GM12878 (cell line): Measurements from ENCODE around the gene AMIGO2. TPM values are rescaled to one million over a fixed set of nuclear protein-coding genes. Genes with fewer than 3 reads are reported as not detected.

ENCODE experiments used
- ATAC-seq: fragments of 200-7000 bp; cut with Tn5 transposase; 3 replicates; pipeline ENCODE4 v1.9.1; 2020; ENCODE audit warnings: mild to moderate bottlenecking, moderate library complexity
- Bru-seq: library from RNA; stranded (reverse); fragments of 400-500 nt; gene quantifications from one replicate; lab custom pipeline; 2021; lab: Mats Ljungman, UMichigan
- BruChase-seq, 2 experiments: library from RNA; stranded (reverse); fragments of 400-500 nt; gene quantifications; one replicate each; lab custom pipeline; 2021; lab: Mats Ljungman, UMichigan
- BruUV-seq: library from RNA; stranded (reverse); fragments of 400-500 nt; replicated peaks from 2 replicates; lab custom pipeline; 2021; lab: Mats Ljungman, UMichigan
- CTCF ChIA-PET: fragments of 300-600 bp; sonication (Branson Sonifier 250); formaldehyde crosslinking; extraction: SDS; loops from one replicate; lab custom pipeline; 2021; ENCODE audit warnings: inconsistent platforms; lab: Yijun Ruan, JAX
- POLR2A ChIA-PET: fragments of 350-600 bp; formaldehyde crosslinking; extraction: SDS; loops from one replicate; lab custom pipeline; 2021; ENCODE audit warnings: inconsistent platforms; lab: Charles Lee
- RAD21 ChIA-PET: fragments of 300-600 bp; sonication (Branson Sonifier 250); formaldehyde crosslinking; loops from one replicate; lab custom pipeline; 2023; ENCODE audit warnings: antibody characterized with exemption; ENCODE audit not compliant: unreplicated experiment; lab: Charles Lee
- SMC1A ChIA-PET: fragments of 300-600 bp; sonication (Branson Sonifier 250); formaldehyde crosslinking; loops from one replicate; lab custom pipeline; 2023; ENCODE audit not compliant: unreplicated experiment, uncharacterized antibody; lab: Charles Lee
- DNase-seq: peaks from one replicate; pipeline ENCODE4 v3.0.0-alpha.2; 2011; ENCODE audit warnings: low read depth, low spot score
- FAIRE-seq: peaks from 3 replicates; lab custom pipeline; 2011; peaks lifted over from hg19 to GRCh38; lab: Jason Lieb, UNC
- H2AFZ ChIP-seq: 2 replicates; pipeline ENCODE4 v1.6.0; 2011; ENCODE audit warnings: low read depth, low read length, control low read depth; ENCODE audit not compliant: control insufficient read depth
- H3K27ac ChIP-seq: 2 replicates; pipeline ENCODE4 v1.5.1; 2011; ENCODE audit warnings: control low read depth; ENCODE audit not compliant: control insufficient read depth, insufficient read depth
- H3K27me3 ChIP-seq, 2 experiments: replicated peaks in 1 of 2; 2 replicates each; pipeline versions ENCODE4 v1.6.0 to v1.6.1; 2011; ENCODE audit warnings: low read length in 1 of 2; ENCODE audit not compliant: control insufficient read depth in 2 of 2, insufficient read depth in 2 of 2
- H3K36me3 ChIP-seq, 2 experiments: 2 replicates each; pipeline ENCODE4 v1.5.1; 2011; ENCODE audit warnings: low read length in 1 of 2; ENCODE audit not compliant: control insufficient read depth in 2 of 2, insufficient read depth in 2 of 2
- H3K4me1 ChIP-seq: 2 replicates; pipeline ENCODE4 v1.6.1; 2011; ENCODE audit warnings: mild to moderate bottlenecking, low read length, moderate library complexity, mixed read lengths; ENCODE audit not compliant: control insufficient read depth, insufficient read depth
- H3K4me2 ChIP-seq: 2 replicates; pipeline ENCODE4 v1.6.0; 2011; ENCODE audit warnings: control low read depth; ENCODE audit not compliant: control insufficient read depth, insufficient read depth
- H3K4me3 ChIP-seq: fragments of 200-600 bp; sonication (generic); 2 replicates; pipeline ENCODE4 v1.5.1; 2016
- H3K79me2 ChIP-seq: 2 replicates; pipeline ENCODE4 v1.6.0; 2011; ENCODE audit warnings: low read length; ENCODE audit not compliant: control insufficient read depth, insufficient read depth
- H3K9ac ChIP-seq: 2 replicates; pipeline ENCODE4 v1.8.0; 2011; ENCODE audit warnings: low read length, control low read depth, mixed read lengths; ENCODE audit not compliant: control insufficient read depth, insufficient read depth
- H3K9me3 ChIP-seq: replicated peaks from 3 replicates; pipeline ENCODE4 v1.5.1; 2011; ENCODE audit warnings: mild to moderate bottlenecking, low read length; ENCODE audit not compliant: control insufficient read depth, insufficient read depth
- H4K20me1 ChIP-seq: 2 replicates; pipeline ENCODE4 v1.6.0; 2011; ENCODE audit not compliant: control insufficient read depth, insufficient read depth
- CTCF ChIP-seq, 3 experiments: IDR thresholded peaks in 2 of 3; conservative IDR thresholded peaks in 1 of 3; 2 replicates each; pipeline ENCODE4 v1.5.1; 2011; ENCODE audit warnings: low read depth in 3 of 3, low read length in 3 of 3, mild to moderate bottlenecking in 3 of 3, control low read depth in 2 of 3, moderate library complexity in 2 of 3, inconsistent platforms in 1 of 3, mixed read lengths in 1 of 3; ENCODE audit not compliant: control insufficient read depth in 2 of 3, insufficient read depth in 1 of 3; ENCODE audit errors: extremely low read depth in 1 of 3
- IKZF1 ChIP-seq: fragments of 450-650 bp; conservative IDR thresholded peaks from 2 replicates; pipeline ENCODE4 v1.6.1; 2017; ENCODE audit warnings: antibody characterized with exemption, mild to moderate bottlenecking
- MTA3 ChIP-seq: IDR thresholded peaks from 2 replicates; pipeline ENCODE4 v1.6.1; 2012; ENCODE audit warnings: low read length, inconsistent platforms, borderline replicate concordance
- PKNOX1 ChIP-seq: fragments of 450-650 bp; IDR thresholded peaks from 2 replicates; pipeline ENCODE4 v1.6.1; 2016; ENCODE audit warnings: mild to moderate bottlenecking
- RAD21 ChIP-seq: IDR thresholded peaks from 2 replicates; pipeline ENCODE4 v1.6.1; 2011; ENCODE audit warnings: mild to moderate bottlenecking, low read depth, low read length, moderate library complexity; ENCODE audit not compliant: insufficient read depth
- SMC3 ChIP-seq: IDR thresholded peaks from 2 replicates; pipeline ENCODE4 v1.6.1; 2011; ENCODE audit warnings: low read length, improper control_type of control experiment, borderline replicate concordance
- ZNF24 ChIP-seq: fragments of 450-650 bp; IDR thresholded peaks from 2 replicates; pipeline ENCODE4 v1.6.1; 2017; ENCODE audit warnings: antibody characterized with exemption, mild to moderate bottlenecking
- WGBS: methylation state at CpG from one replicate; pipeline ENCODE4 v1.1.6; 2016; ENCODE audit warnings: low lambda C conversion rate; ENCODE audit not compliant: insufficient replicate concordance, insufficient coverage; ENCODE audit errors: missing lambda C conversion rate; 5-methylcytosine and 5-hydroxymethylcytosine counted together
- in situ Hi-C: fragments of 300-500 bp; cut with MboI; formaldehyde crosslinking; loops from 9 replicates; pipeline ENCODE4 v1.14.3; 2018; ENCODE audit warnings: mixed read lengths
- intact Hi-C: fragments of 100-400 bp; cut with micrococcal nuclease; formaldehyde crosslinking; loops from one replicate; pipeline ENCODE4 v1.14.2; 2022; ENCODE audit not compliant: unreplicated experiment
- long read RNA-seq, 2 experiments: library from polyadenylated mRNA; unstranded; transcript quantifications; one replicate each; pipeline ENCODE4 v2.0.0, GENCODE V29; 2019 to 2020
- polyA minus RNA-seq, 3 experiments: library from RNA; depleted of rRNA, polyadenylated mRNA; stranded (reverse); fragments of >200 nt; gene quantifications; 2 replicates each; pipeline ENCODE4 v1.2.3, GENCODE V29; 2011
- polyA plus RNA-seq, 11 experiments: library from polyadenylated mRNA; depleted of rRNA in 4 of 11; unstranded in 6 of 11; stranded (reverse) in 5 of 11; fragments of >200 nt; fragmentation: Nextera tagmentation in 4 of 11; fragmentation: Illumina TruSeq in 1 of 11; extraction: Ambion mirVana in 4 of 11; extraction: Trizol in 1 of 11; gene quantifications; 1 replicate in 1 of 11; 2 replicates in 10 of 11; pipeline versions ENCODE4 v1.2.1 to v1.2.3, GENCODE V29; 2011 to 2016; ENCODE audit warnings: inconsistent platforms in 2 of 11, missing spikeins in 2 of 11, low read depth in 1 of 11
- total RNA-seq, 4 experiments: library from RNA; depleted of rRNA in 3 of 4; stranded (reverse); fragments of >200 nt in 3 of 4; fragmentation: Illumina TruSeq in 1 of 4; extraction: Trizol in 1 of 4; gene quantifications; 2 replicates each; pipeline versions ENCODE4 v1.2.1 to v1.2.3, GENCODE V29; 2013 to 2021

Gene AMIGO2
- total RNA-seq (2013; cell fraction: nucleolus; rRNA removed), result not detected in 2 replicates
- total RNA-seq (2014; rRNA removed), result not detected in 2 replicates
- total RNA-seq (2014; rRNA removed; fragmentation: Illumina TruSeq; extraction: Trizol), result not detected in 2 replicates
- total RNA-seq (2021), result 0.08 and 0.15 TPM in 2 replicates
- not detected for polyA plus RNA-seq (2011; ENCODE audit: low read depth)
- 0.11 and 0.20 TPM in 2 replicates for polyA plus RNA-seq (2011; rRNA removed)
- polyA plus RNA-seq (2011; cell fraction: cytosol; rRNA removed), result 0.06 and 0.07 TPM in 2 replicates
- 0.10 and 0.18 TPM in 2 replicates for polyA plus RNA-seq (2011; cell fraction: nucleus; rRNA removed)
- not detected in 2 replicates for polyA plus RNA-seq (2012)
- not detected in 2 replicates for polyA plus RNA-seq (2014; fragmentation: Illumina TruSeq; extraction: Trizol)
- not detected for polyA plus RNA-seq (2014; fragmentation: Nextera tagmentation; extraction: Ambion mirVana)
- polyA plus RNA-seq (2014; rRNA removed), result 0.03 TPM in 2 replicates
- polyA plus RNA-seq (2016; fragmentation: Nextera tagmentation; extraction: Ambion mirVana), result not detected
- not detected in 2 replicates for polyA minus RNA-seq (2011; rRNA and poly(A)+ RNA removed)
- 0.42 TPM in 1 of 2 replicates, not detected in the other for polyA minus RNA-seq (2011; cell fraction: cytosol; rRNA and poly(A)+ RNA removed)
- polyA minus RNA-seq (2011; cell fraction: nucleus; rRNA and poly(A)+ RNA removed), result 0.19 TPM in 1 of 2 replicates, not detected in the other
- Bru-seq, nascent RNA, result percentile 13 among the genes with signal in this experiment
- BruChase-seq, experiment 1, labeled RNA remaining after a 6-hour chase, result percentile 14 among the genes with signal in this experiment
- BruChase-seq, experiment 2, labeled RNA remaining after a 2-hour chase, result percentile 19 among the genes with signal in this experiment
- long read RNA-seq, experiment 1, result 0 reads
- long read RNA-seq, experiment 2, result 0 reads

GRCh38 chr12:47079468-47079980, at the start of gene AMIGO2, which contains the start of gene PCED1B:
Gene AMIGO2 (minus strand): TSS chr12:47079959. CDS start chr12:47079002, 957 bp downstream.
Gene PCED1B (plus strand): TSS chr12:47079621. CDS start chr12:47235064, 155,443 bp downstream.
- under 1% methylated on average over 24 of the region's 58 CpGs for WGBS
- Histone ChIP-seq H3K79me2 (no peaks in the 10 kb centered on the region), H3K36me3 (no peaks in the 10 kb centered on the region), H3K9me3 (no peaks in the 10 kb centered on the region), H2AFZ (peak within 1 kb of the TSS; percentile 29; the same call in 1 of the 2 replicates), H3K4me2 (peak within 1 kb of the TSS; percentile 58), H3K9ac (no peak within 1 kb of the TSS), H3K27me3 (peaks cover 12 to 19% of the 10 kb centered on the region in 2 experiments), H4K20me1 (no peaks in the 10 kb centered on the region; the same call in 1 of the 2 replicates), H3K4me3 (peak within 1 kb of the TSS; percentile 42), H3K4me1 (peaks cover 10% of the 10 kb centered on the region), H3K27ac (no peak within 1 kb of the TSS)
- CTCF ChIA-PET, result interaction anchor here (1.4 to 2.8 kb wide), 2 partner anchors 10 to 228 kb away, joined by 3 to 12 read pairs; no protein-coding TSS in a partner anchor
- POLR2A ChIA-PET, result no interaction called here
- intact Hi-C loops (loop anchor here (2.0 kb wide), 1 partner anchor 227 kb away; no protein-coding TSS in a partner anchor), in situ Hi-C loops (no loop called here)
- TF ChIP-seq RAD21 (peak; percentile 49), SMC3 (peak; percentile 42; the same call in 1 of the 2 replicates), MTA3 (no peak), IKZF1 (0 out of 2 replicates have a peak, but pooled peaks have one; percentile 9), PKNOX1 (0 out of 2 replicates have a peak, but pooled peaks have one; percentile 11), CTCF (IDR thresholded peaks at IDR 0.05 in 2 of 3, conservative IDR thresholded peaks at IDR 0.05 in 1 of 3; ENCODE audit: control insufficient read depth in 2 of 3, extremely low read depth in 1 of 3, insufficient read depth in 1 of 3, low read depth in 3 of 3, low read length in 3 of 3) (peak; percentile 18 to 48 (median 25); a peak in 3 of 6 replicates), ZNF24 (no peak)
- ATAC-seq, result peak; percentile 82
- no peak for DNase-seq
- no TSS peak for BruUV-seq
- FAIRE-seq, result no peak
- RAD21 ChIA-PET, result interaction anchor here (0.9 to 2.2 kb wide), 4 partner anchors 127 to 228 kb away, joined by 3 to 9 read pairs (median 3); no protein-coding TSS in a partner anchor
- SMC1A ChIA-PET, result interaction anchor here (2.5 kb wide), 1 partner anchor 228 kb away, joined by 9 read pairs; no protein-coding TSS in a partner anchor
